Sigmoid colon (tissue), 4 donors: ENCODE results near the gene RDX.

Experiments
- CTCF ChIP-seq, 4 experiments: fragments of 450-650 bp in 3 of 4; fragments of 200-600 bp in 1 of 4; IDR thresholded peaks; one replicate each; pipeline ENCODE4 v1.5.1; 2016 to 2019; ENCODE audit warnings: antibody characterized with exemption in 4 of 4, mild to moderate bottlenecking in 3 of 4, moderate library complexity in 2 of 4
- EP300 ChIP-seq, 4 donors: sonication (generic); formaldehyde crosslinking; IDR thresholded peaks; one replicate each; pipeline ENCODE4 v1.6.1; 2017; ENCODE audit warnings: antibody characterized with exemption in 4 of 4
- POLR2A ChIP-seq, 2 donors: fragments of 450-650 bp; IDR thresholded peaks; one replicate each; pipeline ENCODE4 v1.6.1; 2016; ENCODE audit warnings: antibody characterized with exemption in 2 of 2, mild to moderate bottlenecking in 2 of 2, moderate library complexity in 2 of 2

- TF ChIP-seq CTCF (IDR thresholded peaks at IDR 0.05) = no peak
- TF ChIP-seq EP300 (IDR thresholded peaks at IDR 0.05) = no peak
- TF ChIP-seq POLR2A (IDR thresholded peaks at IDR 0.05) = no peak
Observed at GRCh38 chr11:110179064-110179463, 117.3 kb downstream of the RDX start.
